ENCODE results near the gene C9orf72.

Gene C9orf72

DNA sequence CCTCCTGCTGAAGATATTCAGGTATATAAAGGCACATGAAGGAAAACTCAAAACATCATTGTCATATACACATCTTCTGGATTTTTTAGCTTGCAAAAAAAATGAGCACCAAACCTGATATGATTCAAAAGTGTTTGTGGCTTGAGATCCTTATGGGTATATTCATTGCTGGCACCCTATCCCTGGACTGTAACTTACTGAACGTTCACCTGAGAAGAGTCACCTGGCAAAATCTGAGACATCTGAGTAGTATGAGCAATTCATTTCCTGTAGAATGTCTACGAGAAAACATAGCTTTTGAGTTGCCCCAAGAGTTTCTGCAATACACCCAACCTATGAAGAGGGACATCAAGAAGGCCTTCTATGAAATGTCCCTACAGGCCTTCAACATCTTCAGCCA lies 49.0 kb downstream of the C9orf72 start, which contains the start of gene IFNK:
TSS of gene IFNK (plus strand) at position 55 of the 400 bp plus-strand sequence. CDS start at position 102, 47 bp downstream.
- no peak for DNase-seq (ENCODE audit: low read depth, low spot score)
- in situ Hi-C loops (cut with HindIII; ENCODE audit: low sequenced_read_pairs), result no loop called here
- TF ChIP-seq, protein P1, sequence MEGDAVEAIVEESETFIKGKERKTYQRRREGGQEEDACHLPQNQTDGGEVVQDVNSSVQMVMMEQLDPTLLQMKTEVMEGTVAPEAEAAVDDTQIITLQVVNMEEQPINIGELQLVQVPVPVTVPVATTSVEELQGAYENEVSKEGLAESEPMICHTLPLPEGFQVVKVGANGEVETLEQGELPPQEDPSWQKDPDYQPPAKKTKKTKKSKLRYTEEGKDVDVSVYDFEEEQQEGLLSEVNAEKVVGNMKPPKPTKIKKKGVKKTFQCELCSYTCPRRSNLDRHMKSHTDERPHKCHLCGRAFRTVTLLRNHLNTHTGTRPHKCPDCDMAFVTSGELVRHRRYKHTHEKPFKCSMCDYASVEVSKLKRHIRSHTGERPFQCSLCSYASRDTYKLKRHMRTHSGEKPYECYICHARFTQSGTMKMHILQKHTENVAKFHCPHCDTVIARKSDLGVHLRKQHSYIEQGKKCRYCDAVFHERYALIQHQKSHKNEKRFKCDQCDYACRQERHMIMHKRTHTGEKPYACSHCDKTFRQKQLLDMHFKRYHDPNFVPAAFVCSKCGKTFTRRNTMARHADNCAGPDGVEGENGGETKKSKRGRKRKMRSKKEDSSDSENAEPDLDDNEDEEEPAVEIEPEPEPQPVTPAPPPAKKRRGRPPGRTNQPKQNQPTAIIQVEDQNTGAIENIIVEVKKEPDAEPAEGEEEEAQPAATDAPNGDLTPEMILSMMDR (IDR thresholded peaks at IDR 0.05; ENCODE audit: low read depth, low read length), result no peak
- no peak within 1 kb of the TSS for H3K4me3 ChIP-seq (ENCODE audit: low read depth, low read length)

DNA sequence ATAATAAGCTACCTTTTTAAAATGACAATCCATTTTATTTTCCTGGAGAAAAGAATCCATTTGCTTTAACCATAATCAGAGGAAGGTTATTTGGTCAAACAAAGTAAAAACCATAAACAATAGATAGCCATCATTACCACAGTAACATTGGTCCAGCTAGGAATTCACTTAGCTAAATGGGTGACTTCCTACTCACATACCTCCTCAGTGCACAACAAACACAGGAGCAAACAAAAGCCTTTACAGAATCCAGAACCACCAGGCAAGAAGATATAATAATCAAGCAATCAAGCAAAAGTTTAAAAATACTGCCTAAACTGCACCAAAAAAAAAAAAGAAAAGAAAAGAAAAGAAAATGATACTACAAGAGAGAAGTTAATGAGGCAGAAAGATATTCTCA lies 50.1 kb downstream of the C9orf72 start:
- no peak overlapping the region for H3K4me3 ChIP-seq (ENCODE audit: low read depth, low read length)
- in situ Hi-C loops (cut with HindIII; ENCODE audit: low sequenced_read_pairs), result no loop called here
- TF ChIP-seq, protein P1 (IDR thresholded peaks at IDR 0.05; ENCODE audit: low read depth, low read length), result no peak
- no peak for DNase-seq (ENCODE audit: low read depth, low spot score)

DNA sequence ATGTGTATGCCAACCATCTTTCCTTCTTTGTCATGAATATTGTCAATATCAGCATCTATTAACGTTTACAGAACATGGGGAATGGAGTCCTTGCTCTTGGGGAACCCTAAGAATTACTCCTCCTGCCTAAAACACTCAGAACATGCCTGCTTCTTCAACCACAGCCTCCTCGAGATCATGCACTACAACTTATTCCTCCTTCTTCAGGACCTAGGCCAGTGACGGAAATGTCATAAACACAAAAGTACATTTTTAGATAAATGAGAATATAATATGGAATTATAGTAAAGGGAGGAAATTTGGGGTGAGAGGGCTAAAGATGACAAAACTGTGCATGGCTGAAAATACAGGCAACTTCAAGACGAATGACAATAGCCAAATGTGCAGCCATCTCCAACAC lies 52.3 kb downstream of the C9orf72 start:
- DNase-seq (ENCODE audit: low read depth, low spot score), result no peak
- TF ChIP-seq, protein P1 (IDR thresholded peaks at IDR 0.05; ENCODE audit: low read depth, low read length), result no peak
- in situ Hi-C loops (cut with HindIII; ENCODE audit: low sequenced_read_pairs), result no loop called here
- no peak overlapping the region for H3K4me3 ChIP-seq (ENCODE audit: low read depth, low read length)

DNA sequence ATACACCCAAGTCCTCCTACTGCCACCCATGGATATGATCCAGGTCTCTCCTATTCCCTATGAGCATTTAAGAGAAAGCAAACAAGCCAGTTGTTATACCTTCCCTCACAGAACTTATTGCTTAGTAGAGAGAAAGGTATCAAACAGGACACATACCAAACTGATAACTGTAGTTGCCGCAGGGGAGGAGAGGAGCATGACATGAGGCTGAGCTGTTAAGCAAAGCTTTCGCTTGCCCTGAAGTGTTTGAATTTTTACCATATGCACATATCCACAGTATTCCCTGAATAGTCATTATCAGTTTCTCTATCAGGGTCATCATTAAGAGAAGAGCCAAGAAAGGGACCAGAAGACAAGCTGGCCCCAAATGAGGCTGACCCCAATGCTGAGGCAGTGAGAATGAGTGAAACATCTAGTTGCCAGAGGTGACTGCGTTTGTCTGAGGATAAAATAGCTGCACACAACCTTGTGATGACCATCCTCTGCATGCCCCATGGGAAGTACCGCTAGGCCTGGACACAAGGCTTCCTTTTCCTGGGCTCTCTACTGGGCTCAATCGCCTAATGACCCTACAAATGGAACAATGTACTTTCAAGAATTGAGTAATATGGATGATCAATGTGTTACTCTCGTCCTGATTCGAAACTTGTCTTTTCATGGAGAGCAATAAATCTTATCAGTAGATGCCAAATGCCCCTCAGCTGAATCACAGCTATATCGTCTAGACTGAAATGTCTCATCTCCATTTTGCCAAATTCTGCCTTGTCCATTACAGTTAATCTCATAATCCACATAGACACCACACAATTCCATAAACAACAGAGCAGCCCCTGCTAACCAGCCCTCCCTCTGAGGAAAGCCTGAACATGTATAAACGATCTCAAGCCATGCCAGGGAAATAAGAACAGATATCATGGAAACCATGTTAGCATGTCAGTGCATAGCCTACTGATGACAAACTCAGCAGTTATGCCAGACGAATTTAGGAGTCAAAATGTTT lies 53.5 kb downstream of the C9orf72 start:
- no peak for DNase-seq (ENCODE audit: low read depth, low spot score)
- TF ChIP-seq, protein P1 (IDR thresholded peaks at IDR 0.05; ENCODE audit: low read depth, low read length), result no peak
- no peak overlapping the region for H3K4me3 ChIP-seq (ENCODE audit: low read depth, low read length)
- in situ Hi-C loops (cut with HindIII; ENCODE audit: low sequenced_read_pairs), result no loop called here

DNA sequence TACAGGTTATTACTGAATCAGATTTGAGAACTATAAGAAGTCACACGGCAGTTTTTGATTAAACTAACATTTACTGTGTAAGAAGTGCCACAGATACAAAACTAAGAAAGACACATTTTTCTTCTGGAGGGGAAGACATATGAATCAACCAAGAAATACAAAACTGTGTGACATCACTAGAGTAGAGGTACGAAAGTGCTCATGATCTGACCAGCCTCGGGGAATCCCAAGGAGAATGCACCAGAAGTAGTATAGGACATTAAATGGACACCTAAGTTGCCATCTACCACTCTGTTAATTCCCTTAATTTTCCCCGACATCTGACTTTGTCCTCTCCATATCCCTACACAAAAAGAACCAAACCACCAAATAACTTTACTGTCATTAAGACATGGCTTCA lies 54.5 kb downstream of the C9orf72 start:
- no peak for DNase-seq (ENCODE audit: low read depth, low spot score)
- no peak overlapping the region for H3K4me3 ChIP-seq (ENCODE audit: low read depth, low read length)
- in situ Hi-C loops (cut with HindIII; ENCODE audit: low sequenced_read_pairs), result no loop called here
- TF ChIP-seq, protein P1 (IDR thresholded peaks at IDR 0.05; ENCODE audit: low read depth, low read length), result no peak

DNA sequence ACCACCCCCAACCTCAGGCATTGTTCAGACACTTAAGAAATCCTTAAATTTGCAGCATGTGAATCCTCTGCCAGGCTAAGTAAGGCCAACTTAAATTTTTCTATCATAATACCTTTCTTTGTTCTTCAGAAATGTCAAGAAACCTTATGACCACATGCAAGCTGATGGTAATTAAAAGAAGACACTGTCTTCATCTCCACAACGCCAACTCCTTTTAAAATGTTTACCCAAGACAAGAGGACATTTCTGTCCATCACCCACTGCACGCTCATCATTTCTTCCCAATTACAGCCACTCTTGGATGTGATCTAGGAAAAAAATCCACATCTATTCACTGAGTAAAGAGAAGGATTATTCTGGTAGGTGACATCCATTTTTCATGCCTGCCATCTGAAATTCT lies 55.3 kb downstream of the C9orf72 start:
- H3K4me3 ChIP-seq (ENCODE audit: low read depth, low read length), result no peak overlapping the region
- no peak for DNase-seq (ENCODE audit: low read depth, low spot score)
- in situ Hi-C loops (cut with HindIII; ENCODE audit: low sequenced_read_pairs), result no loop called here
- TF ChIP-seq, protein P1 (IDR thresholded peaks at IDR 0.05; ENCODE audit: low read depth, low read length), result no peak
